Fibroblast of gingiva (primary cell): Measurements from ENCODE around the gene SSBP3.

Experiments
- DNase-seq: peaks from one replicate; pipeline ENCODE4 v3.0.0-alpha.2; 2011; ENCODE audit warnings: low read depth

Gene SSBP3

GRCh38 chr1:54305906-54306514 lies 100.2 kb downstream of the SSBP3 start:
- no peak for DNase-seq

DNA sequence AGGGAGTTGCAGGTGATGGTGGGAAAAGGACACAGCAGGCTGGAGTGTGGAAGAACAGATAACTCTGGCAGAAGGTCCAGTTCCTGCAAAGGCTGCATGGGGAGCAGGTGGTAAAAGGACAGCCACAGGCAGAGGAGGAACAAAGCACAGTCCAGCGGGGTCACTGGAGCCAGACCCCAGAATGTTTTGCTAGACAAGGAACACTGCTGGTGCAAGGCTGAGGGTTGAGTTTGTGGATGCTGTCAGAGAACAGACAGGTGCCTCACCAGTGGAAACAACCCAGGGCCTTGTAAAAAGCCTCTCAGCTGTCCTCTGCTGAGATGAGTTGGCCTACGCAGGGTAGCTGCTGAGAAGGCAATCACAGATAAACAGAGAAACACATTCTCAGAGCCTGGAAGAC lies 101.7 kb downstream of the SSBP3 start:
- no peak for DNase-seq

DNA sequence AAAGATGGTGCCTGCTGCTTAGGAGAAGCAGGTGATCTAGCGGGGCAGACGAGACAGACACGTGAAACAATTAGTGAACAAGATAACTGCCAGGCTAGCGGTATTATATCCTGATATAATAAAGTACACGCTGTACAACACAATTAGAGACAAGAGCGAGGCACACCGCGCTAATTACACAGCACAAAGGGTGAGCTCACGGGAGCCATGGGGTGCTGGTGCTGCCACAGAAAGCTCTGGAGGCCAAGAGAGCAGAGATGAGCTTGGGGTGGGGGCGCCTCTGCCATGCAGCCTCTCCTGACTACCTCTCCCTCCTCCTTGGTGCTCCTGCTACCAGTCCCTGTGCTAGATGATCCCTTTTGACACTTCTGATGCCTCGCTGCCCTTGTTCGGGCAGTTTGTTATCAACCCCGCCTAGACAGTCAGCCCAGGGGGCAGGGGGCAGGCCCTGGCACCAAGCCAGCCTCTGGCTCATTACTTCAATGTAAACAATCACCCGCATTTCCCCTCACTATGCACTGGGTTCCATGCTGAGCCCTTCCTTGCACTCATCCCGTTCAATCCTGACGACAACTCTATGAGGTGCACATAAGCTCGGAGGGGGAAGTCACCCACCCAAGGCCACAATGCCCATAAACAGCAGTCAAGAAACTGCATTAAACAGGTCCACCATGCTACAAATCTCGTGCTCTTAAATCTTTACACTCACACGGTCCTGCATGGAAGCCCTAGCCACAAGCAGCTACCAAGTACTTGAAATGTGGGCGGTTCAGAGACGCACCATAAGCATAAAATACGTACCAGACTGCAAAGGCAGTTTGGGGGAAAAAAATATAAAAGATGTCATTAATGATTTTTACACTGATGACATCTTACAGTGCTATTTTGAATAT lies 103.0 kb downstream of the SSBP3 start:
- DNase-seq: no peak

DNA sequence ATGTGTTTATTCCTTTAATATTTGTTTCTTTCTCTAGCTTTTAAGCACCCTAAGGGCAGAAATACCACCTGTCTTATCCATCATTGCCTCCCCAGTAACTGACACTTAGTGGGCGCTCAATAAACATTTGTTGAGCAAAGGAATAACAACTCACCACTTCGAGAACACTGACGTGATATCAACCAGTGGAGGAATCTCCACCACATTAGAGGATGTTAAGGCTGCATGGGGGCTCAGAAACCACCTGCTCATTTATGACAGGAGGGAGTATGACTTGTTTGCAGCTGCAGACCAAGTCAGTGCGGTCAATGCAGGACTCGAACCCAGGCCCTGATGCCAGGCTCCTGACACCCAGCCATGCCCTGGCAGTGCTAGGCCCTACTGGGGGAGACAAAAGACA lies 103.6 kb downstream of the SSBP3 start:
- no peak for DNase-seq

DNA sequence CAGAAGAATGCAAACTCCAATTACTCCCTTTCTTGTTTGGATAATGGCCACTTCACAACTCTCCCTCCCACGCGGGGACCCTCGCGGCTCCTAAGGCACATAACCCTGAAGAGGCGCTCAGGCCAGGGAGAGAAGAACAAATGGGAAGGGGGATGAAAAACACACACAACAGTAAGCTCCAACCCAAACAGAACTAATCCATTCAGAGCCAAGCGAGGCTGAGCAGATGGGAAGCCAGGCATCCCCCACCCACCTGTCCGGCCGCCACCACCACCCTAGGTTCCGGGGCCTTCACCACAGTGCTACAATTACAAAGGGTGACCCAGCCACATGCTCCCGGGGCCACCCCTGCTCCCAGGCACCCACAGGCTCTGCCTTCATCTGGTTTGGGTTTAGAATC lies 104.7 kb downstream of the SSBP3 start:
- DNase-seq: no peak

- no peak for DNase-seq
Measured at GRCh38 chr1:54300401-54300800, 105.8 kb downstream of the SSBP3 start.

DNA sequence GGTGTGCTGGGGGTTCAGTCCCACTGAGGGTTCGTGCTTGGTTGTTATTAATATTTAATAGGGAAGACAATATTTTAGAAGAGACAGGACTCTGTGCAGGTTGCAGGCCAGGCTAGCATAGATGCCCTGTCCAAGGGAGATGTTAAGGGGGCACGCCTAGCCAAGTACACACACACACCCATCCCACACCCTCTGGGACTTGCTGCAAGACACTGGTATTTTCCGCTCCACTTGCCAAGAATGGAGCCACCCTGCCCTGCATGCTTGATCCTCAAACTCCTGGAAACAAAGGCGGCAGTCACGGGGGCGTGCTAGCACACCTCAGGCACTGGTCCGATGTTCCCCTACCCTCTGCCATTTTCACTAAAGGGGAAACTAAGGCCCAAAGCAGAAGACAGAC lies 107.2 kb downstream of the SSBP3 start:
- peak; percentile 66 for DNase-seq

DNA sequence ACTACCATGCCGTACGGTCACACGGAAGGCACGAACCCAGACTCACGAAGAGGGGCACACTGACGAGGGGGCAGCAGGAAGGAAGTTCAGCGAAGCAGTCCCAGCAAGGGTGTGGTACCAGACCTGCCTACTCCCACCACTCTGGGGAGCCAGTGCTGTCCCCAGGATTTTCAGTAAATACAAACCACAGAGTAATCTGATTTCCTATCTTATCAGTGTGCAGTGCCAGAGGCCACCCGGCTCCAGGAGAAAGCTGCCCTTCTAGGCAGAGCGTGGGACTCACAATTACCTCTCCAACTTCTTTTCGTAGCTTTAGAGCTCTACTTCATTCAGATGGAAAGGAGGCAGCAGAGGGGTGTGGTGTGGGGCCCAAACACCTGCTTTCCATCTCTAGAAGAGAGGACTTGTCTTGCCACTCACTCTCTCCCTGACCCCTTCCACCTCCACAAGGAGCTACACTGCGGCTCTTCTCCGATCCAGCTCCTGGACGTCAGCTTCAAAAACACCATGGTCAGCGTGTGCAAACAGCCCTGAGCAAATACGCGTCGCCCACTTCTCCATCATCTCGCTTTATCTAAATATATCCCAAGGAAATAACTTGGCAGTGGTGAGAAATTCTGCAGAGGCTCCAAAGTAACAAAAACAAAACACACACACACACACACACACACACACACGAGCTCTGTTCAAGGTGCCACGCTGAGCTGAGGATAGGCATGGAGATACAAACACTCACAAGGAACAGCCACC lies 107.7 kb downstream of the SSBP3 start:
- DNase-seq: no peak

GRCh38 chr1:54297596-54298283 lies 108.5 kb downstream of the SSBP3 start:
- no peak for DNase-seq

DNA sequence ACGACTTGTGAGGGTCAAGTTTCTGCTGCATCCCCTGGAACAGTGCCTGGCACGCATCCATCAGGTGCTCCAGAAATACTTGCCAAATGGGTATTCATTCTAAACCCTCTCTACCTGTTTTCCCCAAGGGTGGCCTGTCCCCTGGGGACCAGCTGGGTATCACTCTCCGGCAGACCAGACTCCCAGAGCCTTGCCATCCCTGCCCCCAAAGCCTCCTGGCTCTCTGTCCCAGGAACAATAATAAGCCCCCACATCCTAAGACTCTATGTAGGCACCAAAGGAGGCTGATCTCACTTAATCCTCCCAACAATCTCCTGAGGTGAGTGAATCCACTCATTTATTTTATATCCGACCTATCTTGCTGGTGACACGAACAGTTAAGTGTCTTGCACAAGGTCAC lies 109.5 kb downstream of the SSBP3 start:
- DNase-seq: no peak

GRCh38 chr1:54294887-54295286 lies 111.3 kb downstream of the SSBP3 start:
- DNase-seq: no peak

DNA sequence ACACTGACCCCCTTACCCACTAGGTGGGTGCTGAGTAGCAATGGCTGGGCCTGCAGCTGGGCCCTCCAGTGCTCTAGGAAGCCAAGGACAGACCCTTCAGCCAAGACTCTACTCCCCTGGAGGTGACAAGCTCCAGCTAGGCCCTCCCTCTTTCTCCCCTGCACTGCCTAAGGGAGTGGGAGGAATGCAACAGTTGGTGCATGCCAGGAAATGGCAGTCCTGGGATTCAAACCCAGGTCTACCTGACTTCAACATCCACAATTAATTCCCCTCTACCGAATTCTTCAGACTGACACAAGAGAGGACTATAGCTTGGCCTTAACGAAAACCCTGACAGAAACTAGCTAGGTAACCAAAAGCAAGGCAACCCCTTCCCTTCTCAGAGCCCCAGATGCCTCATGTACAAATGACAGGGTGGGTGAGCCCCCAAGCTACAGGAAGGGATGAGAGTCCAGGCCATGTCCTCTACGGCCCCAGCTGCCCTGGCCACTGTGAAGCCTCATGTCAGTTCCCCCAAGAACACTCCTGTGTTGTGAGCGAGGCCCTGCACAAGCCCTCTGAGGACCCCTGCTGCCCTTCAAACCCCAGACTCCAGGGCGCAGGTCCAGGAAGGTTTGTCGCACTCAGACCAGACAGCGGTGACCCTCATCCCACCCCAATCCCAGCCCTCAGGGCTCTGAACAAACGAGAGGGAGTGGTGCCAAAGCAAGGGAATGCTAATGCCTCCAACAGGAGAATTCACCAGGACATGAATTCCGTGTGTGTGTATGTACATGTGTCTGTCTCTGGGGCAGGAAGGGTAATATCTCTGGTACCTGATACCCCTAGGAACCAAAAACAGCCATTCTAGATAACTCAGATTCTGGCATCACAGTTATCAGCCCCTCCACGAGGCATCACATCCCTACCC lies 113.9 kb downstream of the SSBP3 start:
- DNase-seq: no peak

- no peak for DNase-seq
Measured at GRCh38 chr1:54291276-54292001, 114.8 kb downstream of the SSBP3 start.

- peak; percentile 57 for DNase-seq
Measured at GRCh38 chr1:54290506-54291184, 115.5 kb downstream of the SSBP3 start.

- DNase-seq: no peak
Measured at GRCh38 chr1:54289712-54290233, 116.4 kb downstream of the SSBP3 start.

- peak; percentile 57 for DNase-seq
Measured at GRCh38 chr1:54287801-54288211, 118.4 kb downstream of the SSBP3 start.

GRCh38 chr1:54287176-54287650 lies 119.0 kb downstream of the SSBP3 start:
- peak; percentile 70 for DNase-seq

DNA sequence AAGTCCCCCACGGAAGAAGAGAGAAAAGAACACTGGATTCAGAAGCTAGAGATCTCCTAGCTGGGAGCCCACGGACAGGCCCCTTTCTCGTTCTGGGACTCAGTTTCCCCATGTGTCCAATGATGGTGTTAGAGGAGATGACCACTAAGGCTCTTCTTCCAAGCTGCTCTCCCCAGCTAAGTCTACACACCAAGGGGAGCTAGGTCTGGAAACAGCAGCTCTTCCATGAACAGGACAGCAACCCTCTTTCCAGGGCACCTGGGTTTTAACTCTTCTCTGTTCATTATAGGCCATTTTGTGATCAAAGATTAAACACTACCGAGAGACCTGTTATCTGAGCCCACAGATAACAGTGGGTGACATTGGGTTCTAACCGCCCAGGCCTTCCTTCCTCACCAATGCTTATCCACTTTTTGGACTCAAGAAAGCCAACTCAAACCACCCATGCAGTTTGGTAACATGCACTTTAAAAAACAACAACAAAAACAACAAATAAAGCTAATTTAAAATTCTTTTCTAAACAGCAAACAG lies 120.3 kb downstream of the SSBP3 start:
- DNase-seq: no peak
